ENCODE data around the gene AGAP1.

Gene AGAP1

GRCh38 chr2:235605312-235606003 is 111.6 kb downstream of the AGAP1 start:
- in situ Hi-C loops (cut with MboI; ENCODE audit: low sequenced_read_pairs) = no loop called here

GRCh38 chr2:235606004-235606715 is 112.3 kb downstream of the AGAP1 start:
- in situ Hi-C loops (cut with MboI; ENCODE audit: low sequenced_read_pairs) = no loop called here

GRCh38 chr2:235607546-235608199 is 113.8 kb downstream of the AGAP1 start:
- in situ Hi-C loops (cut with MboI; ENCODE audit: low sequenced_read_pairs) = no loop called here

GRCh38 chr2:235608200-235608887 is 114.5 kb downstream of the AGAP1 start:
- in situ Hi-C loops (cut with MboI; ENCODE audit: low sequenced_read_pairs) = no loop called here

GRCh38 chr2:235609321-235609720 is 115.5 kb downstream of the AGAP1 start:
- in situ Hi-C loops (cut with MboI; ENCODE audit: low sequenced_read_pairs) = no loop called here

- in situ Hi-C loops (cut with MboI; ENCODE audit: low sequenced_read_pairs) = no loop called here
These were observed 115.9 kb downstream of the AGAP1 start for GRCh38 chr2:235609746-235610145.

- in situ Hi-C loops (cut with MboI; ENCODE audit: low sequenced_read_pairs) = no loop called here
These were observed 116.9 kb downstream of the AGAP1 start for GRCh38 chr2:235610696-235611257.

- in situ Hi-C loops (cut with MboI; ENCODE audit: low sequenced_read_pairs) = no loop called here
These were observed 117.5 kb downstream of the AGAP1 start for GRCh38 chr2:235611349-235611748.

GRCh38 chr2:235611756-235612155 is 117.9 kb downstream of the AGAP1 start:
- in situ Hi-C loops (cut with MboI; ENCODE audit: low sequenced_read_pairs) = no loop called here

- in situ Hi-C loops (cut with MboI; ENCODE audit: low sequenced_read_pairs) = no loop called here
These were observed 118.5 kb downstream of the AGAP1 start for GRCh38 chr2:235612181-235612950.

- in situ Hi-C loops (cut with MboI; ENCODE audit: low sequenced_read_pairs) = no loop called here
These were observed 119.8 kb downstream of the AGAP1 start for GRCh38 chr2:235613649-235614048.

GRCh38 chr2:235614176-235614860 is 120.5 kb downstream of the AGAP1 start:
- in situ Hi-C loops (cut with MboI; ENCODE audit: low sequenced_read_pairs) = no loop called here

GRCh38 chr2:235614900-235615712 is 121.3 kb downstream of the AGAP1 start:
- in situ Hi-C loops (cut with MboI; ENCODE audit: low sequenced_read_pairs) = no loop called here

GRCh38 chr2:235616885-235617284 is 123.0 kb downstream of the AGAP1 start:
- in situ Hi-C loops (cut with MboI; ENCODE audit: low sequenced_read_pairs) = no loop called here

GRCh38 chr2:235618039-235618438 is 124.2 kb downstream of the AGAP1 start:
- in situ Hi-C loops (cut with MboI; ENCODE audit: low sequenced_read_pairs) = no loop called here

- in situ Hi-C loops (cut with MboI; ENCODE audit: low sequenced_read_pairs) = no loop called here
These were observed 125.7 kb downstream of the AGAP1 start for GRCh38 chr2:235619544-235619943.

GRCh38 chr2:235621736-235622135 is 127.9 kb downstream of the AGAP1 start:
- in situ Hi-C loops (cut with MboI; ENCODE audit: low sequenced_read_pairs) = no loop called here

GRCh38 chr2:235623111-235623510 is 129.3 kb downstream of the AGAP1 start:
- in situ Hi-C loops (cut with MboI; ENCODE audit: low sequenced_read_pairs) = no loop called here

- in situ Hi-C loops (cut with MboI; ENCODE audit: low sequenced_read_pairs) = no loop called here
These were observed 129.9 kb downstream of the AGAP1 start for GRCh38 chr2:235623752-235624151.
